Left ventricle myocardium inferior (tissue), 1 donor: ENCODE data around the gene KAT7. TPM values are rescaled to one million over a fixed set of nuclear protein-coding genes. Genes with fewer than 3 reads are reported as not detected.

ENCODE experiments used
- DNase-seq: peaks from one replicate; pipeline ENCODE4 v3.0.0-alpha.2; 2020
- H3K27ac ChIP-seq: fragments of 200-600 bp; replicated peaks from 2 replicates; pipeline ENCODE4 v1.8.0; 2021
- H3K27me3 ChIP-seq: fragments of 200-600 bp; 2 replicates; pipeline ENCODE4 v1.8.0; 2021; ENCODE audit warnings: low read depth
- H3K36me3 ChIP-seq: fragments of 200-600 bp; 2 replicates; pipeline ENCODE4 v1.8.0; 2021
- H3K4me1 ChIP-seq: fragments of 200-600 bp; 2 replicates; pipeline ENCODE4 v1.8.0; 2021
- H3K4me3 ChIP-seq: fragments of 200-600 bp; 2 replicates; pipeline ENCODE4 v1.8.0; 2021; ENCODE audit warnings: mild to moderate bottlenecking, moderate library complexity
- H3K9me3 ChIP-seq: fragments of 200-600 bp; replicated peaks from 2 replicates; pipeline ENCODE4 v1.8.0; 2021
- CTCF ChIP-seq: fragments of 200-600 bp; IDR thresholded peaks from 2 replicates; pipeline ENCODE4 v1.8.0; 2021; ENCODE audit warnings: antibody characterized with exemption, mild to moderate bottlenecking, borderline replicate concordance
- intact Hi-C: fragments of 100-400 bp; cut with micrococcal nuclease; formaldehyde crosslinking; loops from one replicate; pipeline ENCODE4 v1.11.0; 2022
- total RNA-seq: library from RNA; stranded (reverse); fragmentation: NEBNext Ultra II Directional; extraction: Animal tissue kit (Norgen Biotek cat#: 25700); gene quantifications from one replicate; pipeline ENCODE4 v1.2.1, GENCODE V29; 2021
- donor health status: DM: no; HTN: yes; CAD: no; lungs with severe emphysema.

Gene KAT7
- total RNA-seq, 1 donor from 2014 or later, result 52.6 TPM

GRCh38 chr17:49873466-49873865 is 85.0 kb downstream of the KAT7 start:
- Histone ChIP-seq H3K9me3 (no peaks in the 10 kb centered on the region), H3K27ac (no peak overlapping the region), H3K4me1 (no peaks in the 10 kb centered on the region), H3K27me3 (peaks cover 76% of the 10 kb centered on the region), H3K36me3 (no peaks in the 10 kb centered on the region), H3K4me3 (no peak overlapping the region)
- no peak for DNase-seq
- intact Hi-C loops, result no loop called here
- TF ChIP-seq CTCF, result no peak

- Histone ChIP-seq H3K36me3 (no peaks in the 10 kb centered on the region), H3K9me3 (no peaks in the 10 kb centered on the region), H3K27me3 (peaks cover 81% of the 10 kb centered on the region), H3K4me3 (no peak overlapping the region), H3K27ac (no peak overlapping the region), H3K4me1 (no peaks in the 10 kb centered on the region)
- DNase-seq, result no peak
- intact Hi-C loops, result no loop called here
- no peak for TF ChIP-seq CTCF
Measured at GRCh38 chr17:49873926-49874325, 85.4 kb downstream of the KAT7 start.

- Histone ChIP-seq H3K27me3 (peaks cover 81% of the 10 kb centered on the region), H3K9me3 (no peaks in the 10 kb centered on the region), H3K4me3 (no peak overlapping the region), H3K4me1 (no peaks in the 10 kb centered on the region), H3K36me3 (no peaks in the 10 kb centered on the region), H3K27ac (no peak overlapping the region)
- no peak for TF ChIP-seq CTCF
- intact Hi-C loops, result no loop called here
- DNase-seq, result no peak
Measured at GRCh38 chr17:49874911-49875310, 86.4 kb downstream of the KAT7 start.

GRCh38 chr17:49875685-49876084 is 87.2 kb downstream of the KAT7 start:
- DNase-seq, result no peak

GRCh38 chr17:49878931-49879904 is 90.7 kb downstream of the KAT7 start:
- no peak overlapping the region for H3K4me3 ChIP-seq
- H3K36me3 ChIP-seq, result no peaks in the 10 kb centered on the region
- H3K27me3 ChIP-seq, result peaks cover 84% of the 10 kb centered on the region
- DNase-seq, result no peak
- H3K9me3 ChIP-seq, result no peaks in the 10 kb centered on the region
- H3K27ac ChIP-seq, result no peak overlapping the region
- peaks cover 7% of the 10 kb centered on the region for H3K4me1 ChIP-seq
- intact Hi-C loops, result no loop called here
- no peak for TF ChIP-seq CTCF

More at GRCh38 chr17:49875685-49876084, 87.2 kb downstream of the KAT7 start:
- H3K4me1 ChIP-seq, result peaks cover 6% of the 10 kb centered on the region
- TF ChIP-seq CTCF, result no peak
- no peaks in the 10 kb centered on the region for H3K36me3 ChIP-seq
- peaks cover 81% of the 10 kb centered on the region for H3K27me3 ChIP-seq
- no peak overlapping the region for H3K4me3 ChIP-seq
- intact Hi-C loops, result no loop called here
- H3K9me3 ChIP-seq, result no peaks in the 10 kb centered on the region
- no peak overlapping the region for H3K27ac ChIP-seq
